Measurements from ENCODE around the gene RAB6D.
"Not testable (repeated sequence)": the region's sequence is repeated elsewhere in the genome, so short reads cannot be mapped to it uniquely, and the experiment has no call there.

Gene RAB6D

GRCh38 chr2:131366643-131367042 lies 2.7 kb upstream of the RAB6D start:
- no peak for DNase-seq (ENCODE audit: low read depth)

- no peak for DNase-seq (ENCODE audit: low read depth)
Observed at GRCh38 chr2:131365452-131365851, 1.5 kb upstream of the RAB6D start.

- not testable (repeated sequence) for DNase-seq (ENCODE audit: low read depth)
Observed at GRCh38 chr2:131363213-131363612, 755 bp downstream of the RAB6D start.

- not testable (repeated sequence) for DNase-seq (ENCODE audit: low read depth)
Observed at GRCh38 chr2:131361773-131362172, 2.2 kb downstream of the RAB6D start.

GRCh38 chr2:131353167-131353697 lies 10.7 kb downstream of the RAB6D start:
- not testable (repeated sequence) for DNase-seq (ENCODE audit: low read depth)

GRCh38 chr2:131349021-131349420 lies 14.9 kb downstream of the RAB6D start:
- DNase-seq (ENCODE audit: low read depth) = no peak

GRCh38 chr2:131347035-131347434 lies 16.9 kb downstream of the RAB6D start:
- not testable (repeated sequence) for DNase-seq (ENCODE audit: low read depth)

GRCh38 chr2:131339307-131339706 lies 24.7 kb downstream of the RAB6D start:
- not testable (repeated sequence) for DNase-seq (ENCODE audit: low read depth)

- not testable (repeated sequence) for DNase-seq (ENCODE audit: low read depth)
Observed at GRCh38 chr2:131335319-131335718, 28.6 kb downstream of the RAB6D start.

GRCh38 chr2:131332709-131333108 lies 31.3 kb downstream of the RAB6D start:
- DNase-seq (ENCODE audit: low read depth) = not testable (repeated sequence)

GRCh38 chr2:131331000-131331399 lies 33.0 kb downstream of the RAB6D start:
- not testable (repeated sequence) for DNase-seq (ENCODE audit: low read depth)

- DNase-seq (ENCODE audit: low read depth) = no peak
Observed at GRCh38 chr2:131322209-131322608, 41.8 kb downstream of the RAB6D start.

GRCh38 chr2:131321344-131321743 lies 42.6 kb downstream of the RAB6D start:
- DNase-seq (ENCODE audit: low read depth) = not testable (repeated sequence)

GRCh38 chr2:131311001-131311400 lies 53.0 kb downstream of the RAB6D start:
- DNase-seq (ENCODE audit: low read depth) = not testable (repeated sequence)
